HEK293 (cell line): ENCODE results near the gene RPL36AL.
A peak's percentile ranks its signal among the peaks of the same experiment; 100 is the strongest.

Experiments used
- BCL11A ChIP-seq: fragments of 450-650 bp; formaldehyde crosslinking; IDR thresholded peaks from 2 replicates; pipeline ENCODE4 v1.5.1; 2016; ENCODE audit warnings: low read depth, missing biosample characterization, missing genetic modification characterization
- GLI2 ChIP-seq: fragments of 450-650 bp; formaldehyde crosslinking; IDR thresholded peaks from 2 replicates; pipeline ENCODE4; 2017; ENCODE audit warnings: missing biosample characterization, missing genetic modification characterization, low read depth, borderline replicate concordance
- KLF8 ChIP-seq: fragments of 450-650 bp; formaldehyde crosslinking; IDR thresholded peaks from 2 replicates; pipeline ENCODE4 v1.5.1; 2016; ENCODE audit warnings: missing biosample characterization, missing genetic modification characterization
- PRDM10 ChIP-seq: fragments of 450-650 bp; formaldehyde crosslinking; IDR thresholded peaks from 2 replicates; pipeline ENCODE4 v1.5.1; 2016; ENCODE audit warnings: missing biosample characterization, missing genetic modification characterization
- RBAK ChIP-seq: fragments of 450-650 bp; formaldehyde crosslinking; IDR thresholded peaks from 2 replicates; pipeline ENCODE4 v1.5.1; 2016; ENCODE audit warnings: missing biosample characterization, missing genetic modification characterization
- TCF7L2 ChIP-seq: IDR thresholded peaks from 2 replicates; pipeline ENCODE4 v1.6.1; 2011; ENCODE audit warnings: low read depth, mild to moderate bottlenecking, inconsistent platforms, low read length, moderate library complexity, borderline replicate concordance
- TRIM28 ChIP-seq: IDR thresholded peaks from 2 replicates; pipeline ENCODE4 v1.6.1; 2011; ENCODE audit warnings: low read length, control low read depth, borderline replicate concordance
- ZFP3 ChIP-seq: fragments of 450-650 bp; formaldehyde crosslinking; IDR thresholded peaks from 2 replicates; pipeline ENCODE4 v1.5.1; 2016; ENCODE audit warnings: low read depth, missing biosample characterization, missing genetic modification characterization
- ZNF133 ChIP-seq: fragments of 450-650 bp; formaldehyde crosslinking; IDR thresholded peaks from 2 replicates; pipeline ENCODE4 v1.5.1; 2016; ENCODE audit warnings: missing biosample characterization, missing genetic modification characterization
- ZNF202 ChIP-seq: fragments of 450-650 bp; formaldehyde crosslinking; IDR thresholded peaks from 2 replicates; pipeline ENCODE4 v1.5.1; 2016; ENCODE audit warnings: missing biosample characterization, missing genetic modification characterization, borderline replicate concordance
- ZNF211 ChIP-seq: fragments of 450-650 bp; formaldehyde crosslinking; IDR thresholded peaks from 2 replicates; pipeline ENCODE4 v1.5.1; 2016; ENCODE audit warnings: low read depth, missing biosample characterization, missing genetic modification characterization
- ZNF214 ChIP-seq: fragments of 450-650 bp; formaldehyde crosslinking; IDR thresholded peaks from 2 replicates; pipeline ENCODE4 v1.5.1; 2017; ENCODE audit warnings: missing biosample characterization, mild to moderate bottlenecking, missing genetic modification characterization, borderline replicate concordance
- ZNF26 ChIP-seq: fragments of 450-650 bp; formaldehyde crosslinking; IDR thresholded peaks from 2 replicates; pipeline ENCODE4 v1.5.1; 2016; ENCODE audit warnings: missing biosample characterization, missing genetic modification characterization
- ZNF266 ChIP-seq: fragments of 450-650 bp; formaldehyde crosslinking; IDR thresholded peaks from 2 replicates; pipeline ENCODE4 v1.5.1; 2016; ENCODE audit warnings: missing biosample characterization, missing genetic modification characterization, low read depth
- ZNF292 ChIP-seq: fragments of 450-650 bp; formaldehyde crosslinking; IDR thresholded peaks from 2 replicates; pipeline ENCODE4 v1.5.1; 2016; ENCODE audit warnings: low read depth, missing biosample characterization, missing genetic modification characterization, borderline replicate concordance
- ZNF426 ChIP-seq: fragments of 450-650 bp; formaldehyde crosslinking; IDR thresholded peaks from 2 replicates; pipeline ENCODE4 v1.5.1; 2017; ENCODE audit warnings: missing biosample characterization, missing genetic modification characterization, mild to moderate bottlenecking, inconsistent platforms, moderate library complexity
- ZNF48 ChIP-seq: fragments of 450-650 bp; formaldehyde crosslinking; IDR thresholded peaks from 2 replicates; pipeline ENCODE4 v1.5.1; 2016; ENCODE audit warnings: missing biosample characterization, missing genetic modification characterization
- ZNF518A ChIP-seq: fragments of 450-650 bp; formaldehyde crosslinking; conservative IDR thresholded peaks from 2 replicates; pipeline ENCODE4 v1.5.1; 2016; ENCODE audit warnings: low read depth, missing biosample characterization, missing genetic modification characterization
- ZNF555 ChIP-seq: fragments of 450-650 bp; formaldehyde crosslinking; conservative IDR thresholded peaks from 2 replicates; pipeline ENCODE4 v1.5.1; 2017; ENCODE audit warnings: missing biosample characterization, mild to moderate bottlenecking, missing genetic modification characterization, inconsistent platforms
- ZNF670 ChIP-seq: fragments of 450-650 bp; formaldehyde crosslinking; IDR thresholded peaks from 2 replicates; pipeline ENCODE4 v1.5.1; 2016; ENCODE audit warnings: missing biosample characterization, missing genetic modification characterization, low read depth
- ZNF747 ChIP-seq: fragments of 450-650 bp; formaldehyde crosslinking; IDR thresholded peaks from 2 replicates; pipeline ENCODE4 v1.5.1; 2016; ENCODE audit warnings: missing biosample characterization, missing genetic modification characterization
- ZNF792 ChIP-seq: fragments of 450-650 bp; formaldehyde crosslinking; IDR thresholded peaks from 2 replicates; pipeline ENCODE4 v1.5.1; 2016; ENCODE audit warnings: missing biosample characterization, missing genetic modification characterization
- TF ChIP-seq, protein P1 (sequence below): fragments of 450-650 bp; formaldehyde crosslinking; IDR thresholded peaks from 2 replicates; pipeline ENCODE4 v1.5.1; 2016; ENCODE audit warnings: missing biosample characterization, missing genetic modification characterization
- TF ChIP-seq, protein P2 (sequence below): fragments of 450-650 bp; formaldehyde crosslinking; IDR thresholded peaks from 2 replicates; pipeline ENCODE4 v1.5.1; 2016; ENCODE audit warnings: missing biosample characterization, missing genetic modification characterization, low read depth
- TF ChIP-seq, protein P3 (sequence below): fragments of 450-650 bp; formaldehyde crosslinking; IDR thresholded peaks from 2 replicates; pipeline ENCODE4; 2016; ENCODE audit warnings: missing biosample characterization, missing genetic modification characterization

RPL36AL gene

DNA sequence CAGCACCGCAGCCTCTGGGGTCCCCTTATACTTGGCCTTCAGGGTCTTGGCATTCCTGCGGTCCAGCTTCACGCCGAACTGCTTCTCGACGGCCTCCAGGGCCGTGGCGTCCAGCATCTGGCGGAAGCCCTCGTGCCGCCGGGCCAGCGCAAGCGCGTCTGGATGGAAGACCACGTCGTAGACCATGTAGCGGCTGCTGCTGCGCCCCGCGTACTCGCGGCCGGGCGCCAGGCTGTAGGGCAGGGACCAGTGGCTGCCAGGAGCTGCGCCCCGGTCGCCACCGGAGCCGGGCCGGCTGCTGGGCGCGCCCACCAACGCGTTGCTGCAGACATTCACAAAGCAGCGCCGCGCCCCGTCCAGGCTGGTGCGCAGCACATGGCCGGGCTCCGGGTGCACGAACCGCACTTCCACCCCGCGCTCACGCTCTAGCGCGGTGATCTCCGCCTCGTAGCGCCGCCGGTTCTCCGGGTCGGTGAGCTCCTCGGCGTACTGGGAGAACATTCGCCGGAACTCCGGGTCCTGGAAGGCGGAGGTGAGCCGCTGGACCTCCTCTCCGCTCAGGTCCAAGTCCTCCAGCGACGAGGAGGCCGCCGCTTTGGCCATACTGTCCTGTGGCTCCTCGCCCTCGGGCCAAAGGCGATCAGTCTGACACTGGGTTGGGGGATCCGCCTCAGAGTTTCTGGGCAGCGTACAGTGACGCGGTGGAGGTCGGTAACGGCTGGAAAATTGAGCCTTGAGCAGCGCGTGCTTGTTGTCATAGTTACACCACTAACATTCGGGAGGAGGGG is 14.3 kb upstream of the RPL36AL start, which contains the start of gene DNAAF2 (continued):
- no peak for TF ChIP-seq ZNF211 (tag by site-specific recombination)
- TF ChIP-seq, protein P1, sequence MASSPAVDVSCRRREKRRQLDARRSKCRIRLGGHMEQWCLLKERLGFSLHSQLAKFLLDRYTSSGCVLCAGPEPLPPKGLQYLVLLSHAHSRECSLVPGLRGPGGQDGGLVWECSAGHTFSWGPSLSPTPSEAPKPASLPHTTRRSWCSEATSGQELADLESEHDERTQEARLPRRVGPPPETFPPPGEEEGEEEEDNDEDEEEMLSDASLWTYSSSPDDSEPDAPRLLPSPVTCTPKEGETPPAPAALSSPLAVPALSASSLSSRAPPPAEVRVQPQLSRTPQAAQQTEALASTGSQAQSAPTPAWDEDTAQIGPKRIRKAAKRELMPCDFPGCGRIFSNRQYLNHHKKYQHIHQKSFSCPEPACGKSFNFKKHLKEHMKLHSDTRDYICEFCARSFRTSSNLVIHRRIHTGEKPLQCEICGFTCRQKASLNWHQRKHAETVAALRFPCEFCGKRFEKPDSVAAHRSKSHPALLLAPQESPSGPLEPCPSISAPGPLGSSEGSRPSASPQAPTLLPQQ (tag by site-specific recombination) = no peak
- TF ChIP-seq ZNF133 = no peak
- no peak for TF ChIP-seq TRIM28
- TF ChIP-seq ZNF48 = no peak
- no peak for TF ChIP-seq ZNF214
- no peak for TF ChIP-seq GLI2
- no peak for TF ChIP-seq ZNF792 (tag by site-specific recombination)
- TF ChIP-seq ZNF202 = no peak
- TF ChIP-seq ZNF518A (tag by site-specific recombination) = no peak
- no peak for TF ChIP-seq ZNF747 (tag by site-specific recombination)
- TF ChIP-seq ZFP3 (tag by site-specific recombination) = 0 out of 2 replicates have a peak, but pooled peaks have one; percentile 24
- no peak for TF ChIP-seq KLF8 (tag by site-specific recombination)
- TF ChIP-seq PRDM10 (tag by site-specific recombination) = 0 out of 2 replicates have a peak, but pooled peaks have one; percentile 27
- TF ChIP-seq ZNF26 (tag by site-specific recombination) = no peak
- TF ChIP-seq ZNF292 (tag by site-specific recombination) = no peak
- TF ChIP-seq, protein P2, sequence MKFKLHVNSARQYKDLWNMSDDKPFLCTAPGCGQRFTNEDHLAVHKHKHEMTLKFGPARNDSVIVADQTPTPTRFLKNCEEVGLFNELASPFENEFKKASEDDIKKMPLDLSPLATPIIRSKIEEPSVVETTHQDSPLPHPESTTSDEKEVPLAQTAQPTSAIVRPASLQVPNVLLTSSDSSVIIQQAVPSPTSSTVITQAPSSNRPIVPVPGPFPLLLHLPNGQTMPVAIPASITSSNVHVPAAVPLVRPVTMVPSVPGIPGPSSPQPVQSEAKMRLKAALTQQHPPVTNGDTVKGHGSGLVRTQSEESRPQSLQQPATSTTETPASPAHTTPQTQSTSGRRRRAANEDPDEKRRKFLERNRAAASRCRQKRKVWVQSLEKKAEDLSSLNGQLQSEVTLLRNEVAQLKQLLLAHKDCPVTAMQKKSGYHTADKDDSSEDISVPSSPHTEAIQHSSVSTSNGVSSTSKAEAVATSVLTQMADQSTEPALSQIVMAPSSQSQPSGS (tag by site-specific recombination) = no peak
- no peak for TF ChIP-seq ZNF555 (tag by site-specific recombination)
- TF ChIP-seq, protein P3, sequence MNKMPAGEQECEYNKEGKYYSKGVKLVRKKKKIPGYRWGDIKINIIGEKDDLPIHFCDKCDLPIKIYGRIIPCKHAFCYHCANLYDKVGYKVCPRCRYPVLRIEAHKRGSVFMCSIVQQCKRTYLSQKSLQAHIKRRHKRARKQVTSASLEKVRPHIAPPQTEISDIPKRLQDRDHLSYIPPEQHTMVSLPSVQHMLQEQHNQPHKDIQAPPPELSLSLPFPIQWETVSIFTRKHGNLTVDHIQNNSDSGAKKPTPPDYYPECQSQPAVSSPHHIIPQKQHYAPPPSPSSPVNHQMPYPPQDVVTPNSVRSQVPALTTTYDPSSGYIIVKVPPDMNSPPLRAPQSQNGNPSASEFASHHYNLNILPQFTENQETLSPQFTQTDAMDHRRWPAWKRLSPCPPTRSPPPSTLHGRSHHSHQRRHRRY = no peak
- TF ChIP-seq ZNF266 (tag by site-specific recombination) = no peak
- no peak for TF ChIP-seq ZNF670 (tag by site-specific recombination)
- no peak for TF ChIP-seq RBAK (tag by site-specific recombination)
- TF ChIP-seq TCF7L2 = no peak
- TF ChIP-seq ZNF426 = no peak
- TF ChIP-seq BCL11A = no peak
